Thoracic aorta (tissue), 2 donors: ENCODE results near the gene CPT1B. TPM values are rescaled to one million over a fixed set of nuclear protein-coding genes. Genes with fewer than 3 reads are reported as not detected.

Source experiments
- ATAC-seq: fragments of 150-250 bp; one replicate; pipeline ENCODE4 v1.8.0; 2017; ENCODE audit warnings: low read depth; ENCODE audit not compliant: insufficient number of reproducible peaks, low FRiP score
- DNase-seq: peaks from one replicate; pipeline ENCODE4 v3.0.0-alpha.2; 2020; ENCODE audit warnings: low spot score
- H3K27ac ChIP-seq, 2 donors: fragments of 200-600 bp; sonication (generic); 1 replicate in 1 of 2; 2 replicates in 1 of 2; pipeline ENCODE4 v1.5.1; 2016; ENCODE audit warnings: mild to moderate bottlenecking in 2 of 2, moderate library complexity in 2 of 2
- H3K27me3 ChIP-seq: fragments of 200-600 bp; sonication (generic); replicated peaks from 2 replicates; pipeline ENCODE4 v1.6.0; 2016; ENCODE audit warnings: mild to moderate bottlenecking; ENCODE audit not compliant: insufficient read depth
- H3K36me3 ChIP-seq: fragments of 200-600 bp; sonication (generic); one replicate; pipeline ENCODE4 v1.5.1; 2016
- H3K4me1 ChIP-seq, 2 donors: fragments of 200-600 bp; sonication (generic); 1 replicate in 1 of 2; 2 replicates in 1 of 2; pipeline versions ENCODE4 v1.5.1 to v1.6.0; 2016; ENCODE audit warnings: low read depth in 2 of 2, mild to moderate bottlenecking in 1 of 2; ENCODE audit not compliant: control insufficient read depth in 1 of 2
- H3K4me3 ChIP-seq: fragments of 200-600 bp; sonication (generic); 2 replicates; pipeline ENCODE4 v1.5.1; 2016; ENCODE audit warnings: mild to moderate bottlenecking
- H3K9me3 ChIP-seq: fragments of 200-600 bp; sonication (generic); 2 replicates; pipeline ENCODE4 v1.5.1; 2016
- total RNA-seq, 2 donors: library from RNA; depleted of rRNA; stranded (reverse); fragments of >200 nt; gene quantifications; one replicate each; pipeline versions ENCODE4 v1.1.0 to v1.2.3, GENCODE V29; 2016
- TF ChIP-seq, protein P1 (sequence below): fragments of 200-600 bp; sonication (generic); IDR thresholded peaks from one replicate; pipeline ENCODE4 v1.5.1; 2019; ENCODE audit warnings: antibody characterized with exemption

The CPT1B gene
- total RNA-seq, 2 donors from 2014 or later = 14.6 to 21.4 TPM

GRCh38 chr22:50560034-50560433, 18.2 kb downstream of the CPT1B start:
- Histone ChIP-seq H3K4me3 (no peak overlapping the region), H3K27me3 (no peaks in the 10 kb centered on the region), H3K9me3 (no peaks in the 10 kb centered on the region), H3K36me3 (no peaks in the 10 kb centered on the region), H3K4me1 (peaks cover 9 to 13% of the 10 kb centered on the region in 2 donors), H3K27ac (no peak overlapping the region)
- DNase-seq (no peak), ATAC-seq (no peak)
- TF ChIP-seq, protein P1, sequence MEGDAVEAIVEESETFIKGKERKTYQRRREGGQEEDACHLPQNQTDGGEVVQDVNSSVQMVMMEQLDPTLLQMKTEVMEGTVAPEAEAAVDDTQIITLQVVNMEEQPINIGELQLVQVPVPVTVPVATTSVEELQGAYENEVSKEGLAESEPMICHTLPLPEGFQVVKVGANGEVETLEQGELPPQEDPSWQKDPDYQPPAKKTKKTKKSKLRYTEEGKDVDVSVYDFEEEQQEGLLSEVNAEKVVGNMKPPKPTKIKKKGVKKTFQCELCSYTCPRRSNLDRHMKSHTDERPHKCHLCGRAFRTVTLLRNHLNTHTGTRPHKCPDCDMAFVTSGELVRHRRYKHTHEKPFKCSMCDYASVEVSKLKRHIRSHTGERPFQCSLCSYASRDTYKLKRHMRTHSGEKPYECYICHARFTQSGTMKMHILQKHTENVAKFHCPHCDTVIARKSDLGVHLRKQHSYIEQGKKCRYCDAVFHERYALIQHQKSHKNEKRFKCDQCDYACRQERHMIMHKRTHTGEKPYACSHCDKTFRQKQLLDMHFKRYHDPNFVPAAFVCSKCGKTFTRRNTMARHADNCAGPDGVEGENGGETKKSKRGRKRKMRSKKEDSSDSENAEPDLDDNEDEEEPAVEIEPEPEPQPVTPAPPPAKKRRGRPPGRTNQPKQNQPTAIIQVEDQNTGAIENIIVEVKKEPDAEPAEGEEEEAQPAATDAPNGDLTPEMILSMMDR = no peak

- H3K36me3 ChIP-seq = no peaks in the 10 kb centered on the region
- TF ChIP-seq, protein P1 = no peak
- no peaks in the 10 kb centered on the region for H3K9me3 ChIP-seq
- H3K27me3 ChIP-seq = no peaks in the 10 kb centered on the region
- H3K4me3 ChIP-seq = no peak overlapping the region
- DNase-seq (no peak), ATAC-seq (no peak)
- no peaks in the 10 kb centered on the region for H3K4me1 ChIP-seq
- H3K27ac ChIP-seq = no peak overlapping the region
These were observed 21.5 kb downstream of the CPT1B start for GRCh38 chr22:50556703-50557102.

- Histone ChIP-seq H3K4me3 (no peak overlapping the region), H3K9me3 (no peaks in the 10 kb centered on the region), H3K36me3 (no peaks in the 10 kb centered on the region), H3K4me1 (peaks cover 0 to 8% of the 10 kb centered on the region in 2 donors), H3K27ac (no peak overlapping the region), H3K27me3 (no peaks in the 10 kb centered on the region)
- TF ChIP-seq, protein P1 = no peak
- ATAC-seq (no peak), DNase-seq (no peak)
These were observed 24.9 kb downstream of the CPT1B start for GRCh38 chr22:50553310-50553709.

DNA sequence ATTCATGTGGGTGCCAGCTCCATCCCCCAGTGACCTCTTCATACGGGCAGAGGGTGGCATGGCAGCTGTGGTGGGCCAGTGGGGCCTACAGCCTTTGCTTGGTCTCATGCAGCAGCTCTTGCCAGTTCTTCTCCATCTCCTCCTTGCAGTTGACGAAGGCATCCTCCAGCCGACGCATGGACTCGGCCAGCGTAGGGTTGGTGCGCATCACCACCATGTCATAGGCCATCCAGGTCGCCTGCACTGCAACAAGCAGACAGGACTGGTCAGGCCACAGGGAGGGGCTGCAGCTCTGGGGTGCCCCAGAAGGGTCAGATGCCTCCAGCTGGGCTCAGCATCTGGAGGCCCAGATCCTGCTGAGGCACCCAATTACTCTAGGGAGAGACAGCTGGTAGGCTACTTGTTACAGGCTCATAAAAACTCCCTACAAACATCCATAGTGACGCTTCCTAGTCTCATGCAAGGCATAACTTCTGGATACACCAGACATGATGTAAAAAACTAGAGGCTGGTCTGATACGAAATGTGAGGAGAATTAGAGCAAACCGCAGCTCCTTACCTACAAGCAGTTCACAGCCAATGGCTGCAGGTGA, 27.0 kb downstream of the CPT1B start:
- DNase-seq (no peak), ATAC-seq (no peak)
- peaks cover 0 to 11% of the 10 kb centered on the region in 2 donors for H3K4me1 ChIP-seq
- TF ChIP-seq, protein P1 = no peak
- H3K27ac ChIP-seq = no peak overlapping the region
- H3K36me3 ChIP-seq = no peaks in the 10 kb centered on the region
- H3K27me3 ChIP-seq = no peaks in the 10 kb centered on the region
- no peaks in the 10 kb centered on the region for H3K9me3 ChIP-seq
- H3K4me3 ChIP-seq = no peak overlapping the region

GRCh38 chr22:50550395-50550794, 27.8 kb downstream of the CPT1B start:
- DNase-seq = no peak
- H3K4me3 ChIP-seq = no peak overlapping the region

More at GRCh38 chr22:50550395-50550794, 27.8 kb downstream of the CPT1B start:
- TF ChIP-seq, protein P1 = no peak
- Histone ChIP-seq H3K4me1 (peaks cover 0 to 11% of the 10 kb centered on the region in 2 donors), H3K36me3 (no peaks in the 10 kb centered on the region), H3K9me3 (no peaks in the 10 kb centered on the region), H3K27ac (no peak overlapping the region), H3K27me3 (no peaks in the 10 kb centered on the region)
- no peak for ATAC-seq
